ENCODE measurements around the gene SLC12A1. TPM values are rescaled to one million over a fixed set of nuclear protein-coding genes. Genes with fewer than 3 reads are reported as not detected.

Gene SLC12A1
- total RNA-seq, 1 experiment from 2014 or later, result not detected

GRCh38 chr15:48253172-48253571, 47.1 kb downstream of the SLC12A1 start:
- no peaks in the 10 kb centered on the region for H3K9me3 ChIP-seq (ENCODE audit: control insufficient read depth, insufficient read depth, low read depth, low read length)
- no peaks in the 10 kb centered on the region for H3K36me3 ChIP-seq (ENCODE audit: control insufficient read depth, insufficient read depth, low read length)
- CTCF ChIA-PET, result no interaction called here
- no peak overlapping the region for H3K27ac ChIP-seq (ENCODE audit: low read length)
- TF ChIP-seq TCF7L2 (IDR thresholded peaks at IDR 0.05; ENCODE audit: low read depth, low read length) (no peak), SIN3A (IDR thresholded peaks at IDR 0.05; ENCODE audit: borderline replicate concordance, insufficient read depth, low read depth, low read length) (no peak), CTCF (IDR thresholded peaks at IDR 0.05) (no peak), REST (IDR thresholded peaks at IDR 0.05; ENCODE audit: insufficient read depth in 1 of 2, low read depth in 2 of 2, low read length in 1 of 2) (no peak), POLR2AphosphoS5 (IDR thresholded peaks at IDR 0.05; ENCODE audit: low read depth, low read length) (no peak)
- BruUV-seq (replicated peaks), result no TSS peak
- ATAC-seq (no peak), DNase-seq (ENCODE audit: low read depth, low spot score) (no peak)
- no peak overlapping the region for H3K4me3 ChIP-seq (ENCODE audit: low read depth in 2 of 2, low read length in 2 of 2)
- in situ Hi-C loops (cut with HindIII; ENCODE audit: low pct_unique_long_range_greater_than_20kb, low sequenced_read_pairs), result no loop called here
- H3K27me3 ChIP-seq (ENCODE audit: control insufficient read depth, insufficient read depth, low read length), result peaks cover 5% of the 10 kb centered on the region; the same call in 1 of the 2 replicates
- H3K4me1 ChIP-seq (ENCODE audit: control insufficient read depth, insufficient read depth, low read length), result no peaks in the 10 kb centered on the region
- POLR2A ChIA-PET, result no interaction called here
- intact Hi-C loops (cut with micrococcal nuclease; ENCODE audit: unreplicated experiment), result loop anchor here (5.0 kb wide), 1 partner anchor 141 kb away; no protein-coding TSS in a partner anchor

GRCh38 chr15:48265135-48265534, 59.0 kb downstream of the SLC12A1 start:
- H3K4me3 ChIP-seq (ENCODE audit: low read depth in 2 of 2, low read length in 2 of 2), result no peak overlapping the region
- ChIA-PET CTCF (no interaction called here), POLR2A (no interaction called here)
- no peak overlapping the region for H3K27ac ChIP-seq (ENCODE audit: low read length)
- no peaks in the 10 kb centered on the region for H3K9me3 ChIP-seq (ENCODE audit: control insufficient read depth, insufficient read depth, low read depth, low read length)
- H3K36me3 ChIP-seq (ENCODE audit: control insufficient read depth, insufficient read depth, low read length), result no peaks in the 10 kb centered on the region
- TF ChIP-seq SIN3A (IDR thresholded peaks at IDR 0.05; ENCODE audit: borderline replicate concordance, insufficient read depth, low read depth, low read length), result no peak
- no peak for TF ChIP-seq POLR2AphosphoS5 (IDR thresholded peaks at IDR 0.05; ENCODE audit: low read depth, low read length)
- TF ChIP-seq CTCF (IDR thresholded peaks at IDR 0.05), result no peak
- no peak for TF ChIP-seq REST (IDR thresholded peaks at IDR 0.05; ENCODE audit: insufficient read depth in 1 of 2, low read depth in 2 of 2, low read length in 1 of 2)
- TF ChIP-seq TCF7L2 (IDR thresholded peaks at IDR 0.05; ENCODE audit: low read depth, low read length), result no peak
- ATAC-seq (no peak), DNase-seq (ENCODE audit: low read depth, low spot score) (no peak)
- no TSS peak for BruUV-seq (replicated peaks)
- in situ Hi-C loops (cut with HindIII; ENCODE audit: low pct_unique_long_range_greater_than_20kb, low sequenced_read_pairs), result no loop called here
- peaks cover 15% of the 10 kb centered on the region for H3K27me3 ChIP-seq (ENCODE audit: control insufficient read depth, insufficient read depth, low read length)
- intact Hi-C loops (cut with micrococcal nuclease; ENCODE audit: unreplicated experiment), result no loop called here
- no peaks in the 10 kb centered on the region for H3K4me1 ChIP-seq (ENCODE audit: control insufficient read depth, insufficient read depth, low read length)

All from Panc1 (cell line).